Inflammatory macrophage (primary cell): ENCODE data around the gene MRGPRF.
"Not testable (repeated sequence)": the region's sequence is repeated elsewhere in the genome, so short reads cannot be mapped to it uniquely, and the experiment has no call there.

Experiments
- DNase-seq, 2 donors: peaks; one replicate each; pipeline ENCODE4 v3.0.0-alpha.2; 2020 to 2022

The MRGPRF gene

DNA sequence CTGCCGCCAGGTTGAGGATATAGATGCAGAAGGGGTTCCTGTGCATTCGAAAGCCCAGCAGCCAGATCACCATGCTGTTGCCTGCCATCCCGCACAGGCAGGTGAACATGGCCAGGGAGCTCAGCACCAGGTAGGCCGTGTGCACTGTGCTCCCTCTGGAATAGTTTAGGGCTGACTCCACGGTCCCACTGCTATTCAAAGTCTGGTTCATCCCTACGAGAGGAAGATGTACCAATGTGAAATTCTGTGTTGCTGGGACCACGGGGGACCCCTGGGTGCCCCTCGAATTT lies 32.3 kb downstream of the MRGPRF start, which contains the start of gene MRGPRD:
Gene MRGPRD, minus strand, starts transcription at position 211 of the 290 bp plus-strand sequence. Its CDS starts 0 bp downstream, at position 211.
- DNase-seq, result no peak

DNA sequence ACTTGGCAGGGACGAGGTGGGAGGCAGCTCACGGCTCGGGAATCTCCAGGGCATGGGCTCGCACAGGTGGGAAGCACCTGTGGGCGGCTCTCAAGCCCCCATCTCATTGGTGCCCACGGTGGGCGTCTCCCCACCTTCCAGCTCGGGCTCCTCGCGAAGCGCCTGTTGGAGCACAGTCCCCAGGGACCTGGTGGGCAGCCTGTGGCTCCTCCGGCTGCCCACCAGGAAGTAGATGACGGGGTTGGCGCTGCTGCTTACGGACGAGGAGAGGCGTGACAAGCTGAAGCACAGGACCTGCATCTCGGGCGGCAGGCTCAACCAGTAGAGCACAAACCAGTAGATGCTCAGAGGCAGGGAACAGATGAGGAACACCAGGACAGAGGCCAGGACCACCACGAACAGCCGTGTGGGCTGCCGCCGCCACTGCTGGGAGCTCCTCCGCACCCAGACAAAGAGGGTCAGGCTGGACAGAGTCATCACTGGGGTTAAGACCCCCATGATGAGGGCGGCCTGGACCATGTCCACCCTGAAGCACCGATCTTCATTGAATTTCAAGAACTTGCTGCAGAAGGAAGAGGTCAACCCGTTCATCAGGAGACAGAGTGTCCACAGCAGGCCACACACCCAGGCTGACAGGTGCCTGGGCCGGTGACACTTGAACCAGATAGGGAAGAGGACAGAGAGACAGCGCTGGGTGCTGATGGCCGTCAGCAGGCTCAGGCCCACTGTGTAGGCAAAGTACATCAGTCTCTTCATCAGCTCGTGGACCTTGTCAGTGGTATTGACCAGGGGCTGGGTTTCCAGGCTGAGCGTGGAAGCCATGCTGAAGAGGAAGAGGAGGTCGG lies 32.9 kb downstream of the MRGPRF start:
- DNase-seq, result no peak

DNA sequence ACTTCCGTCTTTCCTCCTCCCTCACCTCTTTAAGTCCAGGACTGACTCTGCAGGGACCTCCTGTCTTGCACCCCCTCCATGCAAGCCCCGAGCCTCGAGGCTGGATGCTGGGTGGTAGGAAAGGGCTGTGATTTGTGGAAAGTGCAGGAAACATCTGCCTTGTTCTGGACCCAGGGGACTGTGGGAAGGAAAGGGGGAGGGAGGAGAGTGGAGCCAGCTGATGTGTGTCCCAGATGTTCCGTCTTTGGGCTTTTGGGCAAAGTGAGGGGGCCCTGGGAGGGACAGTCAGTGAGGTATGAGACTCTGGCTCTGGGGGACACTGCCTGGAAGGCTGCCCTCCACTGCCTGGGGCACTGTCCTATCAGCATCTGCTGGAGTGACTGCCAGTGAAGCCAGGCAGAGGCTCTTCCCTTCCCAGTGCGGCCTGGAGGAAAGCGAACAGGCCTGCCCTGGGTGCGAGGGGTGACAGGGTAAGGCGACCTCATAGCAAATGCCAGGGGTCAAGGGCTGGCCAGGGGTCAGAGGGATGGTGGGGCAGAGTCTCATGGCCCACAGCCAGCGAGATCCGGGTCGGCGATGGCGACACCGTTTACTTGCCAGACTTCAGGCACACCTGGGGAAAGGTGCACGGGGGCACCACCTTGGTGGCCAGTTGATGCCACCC lies 34.0 kb downstream of the MRGPRF start:
- no peak for DNase-seq

DNA sequence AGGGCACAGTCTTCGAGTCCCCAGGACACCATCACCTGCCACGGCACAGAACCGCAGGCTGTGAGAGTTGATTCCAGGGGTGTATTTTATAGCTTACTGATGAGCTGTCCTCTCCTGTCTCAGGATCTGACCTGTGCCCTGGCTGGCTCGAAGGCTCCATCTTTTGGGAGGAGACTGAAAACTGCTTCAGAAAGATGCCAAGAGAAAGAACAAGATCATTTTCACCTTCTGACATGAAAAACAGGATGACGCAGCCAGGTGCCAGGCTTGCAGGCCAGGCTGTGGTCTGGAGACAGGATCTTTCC lies 34.5 kb downstream of the MRGPRF start:
- DNase-seq, result no peak

DNA sequence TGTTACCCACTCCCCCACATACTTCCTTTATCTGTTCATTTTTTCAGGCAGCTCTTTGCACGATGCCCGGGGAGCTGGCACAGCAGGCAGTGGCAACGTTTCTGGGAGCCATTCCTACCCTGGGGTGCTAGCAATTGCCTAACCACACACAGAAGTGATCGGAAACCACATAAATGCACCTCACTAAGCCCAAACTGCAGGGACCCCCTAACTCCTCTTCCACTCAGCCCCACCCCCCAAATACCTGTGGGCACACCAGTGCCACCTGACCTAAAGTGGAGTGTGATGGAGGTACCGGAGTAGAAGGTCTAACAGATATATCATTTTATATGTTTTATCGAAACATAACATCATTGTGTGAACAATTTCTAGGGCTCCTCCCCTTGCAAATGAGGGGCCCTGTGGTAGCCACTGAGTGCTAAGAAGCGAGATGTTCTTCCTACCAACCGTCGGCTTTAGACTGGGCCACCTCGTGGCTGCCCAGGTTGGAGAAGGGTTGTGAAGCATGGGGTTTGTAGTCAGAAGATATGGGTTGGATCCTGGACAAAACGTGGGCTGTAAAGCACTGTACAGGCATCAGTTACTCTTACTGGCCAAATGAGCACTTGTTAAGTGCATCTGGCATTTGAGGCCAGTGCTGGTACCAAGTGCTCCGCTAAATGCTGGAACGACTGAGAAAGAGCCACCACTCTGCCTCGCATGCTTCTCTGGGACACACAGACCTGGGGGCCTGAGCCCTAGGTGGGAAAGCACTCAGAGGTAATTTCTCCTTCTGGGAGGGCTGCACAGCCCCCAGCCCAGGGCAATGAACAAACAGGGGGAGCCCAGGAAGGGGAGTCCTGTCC lies 35.0 kb downstream of the MRGPRF start:
- DNase-seq, result no peak

DNA sequence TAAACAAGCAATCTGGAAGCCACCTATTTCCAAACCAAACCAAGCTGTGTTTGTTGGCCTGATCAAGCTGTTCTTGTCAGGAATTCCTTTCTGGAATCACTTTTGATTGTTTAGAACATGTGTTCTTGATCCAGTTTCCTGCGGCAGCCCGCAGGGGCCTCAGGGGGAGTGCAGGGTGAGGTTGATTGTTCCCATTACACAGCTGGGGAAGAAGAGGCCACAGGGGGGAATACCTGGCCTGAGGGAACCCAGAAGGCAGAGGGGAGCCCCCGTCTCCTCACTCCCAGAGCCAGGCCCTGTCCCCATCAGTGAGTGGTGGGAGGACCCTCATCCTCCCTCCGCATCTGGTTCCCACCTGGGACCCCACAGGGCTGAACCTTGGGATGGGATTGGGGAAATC lies 36.5 kb downstream of the MRGPRF start:
- no peak for DNase-seq

DNA sequence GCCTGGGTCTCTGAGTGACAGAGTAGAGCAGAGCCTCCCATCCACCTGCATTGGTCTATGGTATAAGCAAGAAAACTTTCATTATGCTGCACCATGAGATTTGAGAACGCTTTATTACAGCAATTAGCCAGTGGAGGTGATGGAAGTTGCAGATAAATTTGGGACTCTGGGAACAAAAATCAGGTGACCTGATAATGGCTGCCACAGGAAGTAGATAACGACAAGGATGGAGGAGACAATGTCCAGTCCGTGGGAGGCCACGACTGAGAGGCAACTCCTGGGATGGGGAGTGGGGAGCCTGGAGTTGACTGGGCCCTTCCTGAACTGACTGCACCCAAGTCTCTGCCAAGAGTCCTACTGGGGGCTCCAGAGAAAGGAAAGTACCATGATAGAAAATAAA lies 37.0 kb downstream of the MRGPRF start:
- no peak for DNase-seq

DNA sequence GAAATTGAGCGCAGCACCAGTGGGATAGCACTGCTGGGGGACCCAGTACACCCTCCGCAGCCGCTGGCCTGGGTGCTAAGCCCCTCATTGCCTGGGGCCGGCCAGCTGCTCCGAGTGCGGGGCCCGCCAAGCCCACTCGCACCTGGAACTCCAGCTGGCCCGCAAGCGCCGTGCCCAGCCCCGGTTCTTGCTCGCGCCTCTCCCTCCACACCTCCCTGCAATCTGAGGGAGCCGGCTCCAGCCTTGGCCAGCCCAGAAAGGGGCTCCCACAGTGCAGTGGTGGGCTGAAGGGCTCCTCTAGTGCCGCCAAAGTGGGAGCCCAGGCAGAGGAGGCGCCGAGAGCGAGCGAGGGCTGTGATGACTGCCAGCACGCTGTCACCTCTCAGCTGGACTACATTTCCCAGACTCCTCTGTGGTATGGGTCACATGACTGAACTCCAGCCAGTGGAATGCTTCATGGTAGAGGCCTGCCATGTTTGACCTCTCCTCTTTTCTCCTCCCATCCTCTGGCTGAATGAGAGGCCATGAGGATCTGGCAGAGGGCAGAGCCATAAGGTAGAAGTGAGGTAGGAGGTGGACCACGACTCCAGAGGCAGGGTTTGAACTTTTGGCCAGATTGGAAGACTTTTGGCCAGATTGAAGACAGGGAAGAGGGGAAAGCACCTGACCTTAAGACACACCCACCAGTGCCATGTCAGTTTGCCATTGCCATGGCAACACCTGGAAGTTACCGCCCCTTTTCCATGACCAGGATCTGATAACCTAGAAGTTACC lies 38.4 kb downstream of the MRGPRF start:
- peak in 1 of 2 donors; percentile 34 for DNase-seq

DNA sequence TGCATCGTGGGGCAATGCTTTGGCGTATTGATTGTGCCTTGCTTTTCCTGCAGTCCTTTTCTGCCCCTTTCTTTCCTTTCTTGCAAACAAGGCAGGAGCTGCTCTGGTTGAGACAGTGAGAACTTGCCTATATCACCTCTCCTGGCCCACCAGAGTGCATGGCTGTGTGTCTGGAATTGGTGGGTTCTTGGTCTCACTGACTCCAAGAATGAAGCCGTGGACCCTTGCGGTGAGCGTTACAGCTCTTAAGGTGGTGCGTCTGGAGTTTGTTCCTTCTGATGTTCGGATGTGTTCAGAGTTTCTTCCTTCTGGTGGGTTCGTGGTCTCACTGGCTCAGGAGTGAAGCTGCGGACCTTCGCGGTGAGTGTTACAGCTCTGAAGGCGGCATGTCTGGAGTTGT lies 39.3 kb downstream of the MRGPRF start:
- DNase-seq, result not testable (repeated sequence)

DNA sequence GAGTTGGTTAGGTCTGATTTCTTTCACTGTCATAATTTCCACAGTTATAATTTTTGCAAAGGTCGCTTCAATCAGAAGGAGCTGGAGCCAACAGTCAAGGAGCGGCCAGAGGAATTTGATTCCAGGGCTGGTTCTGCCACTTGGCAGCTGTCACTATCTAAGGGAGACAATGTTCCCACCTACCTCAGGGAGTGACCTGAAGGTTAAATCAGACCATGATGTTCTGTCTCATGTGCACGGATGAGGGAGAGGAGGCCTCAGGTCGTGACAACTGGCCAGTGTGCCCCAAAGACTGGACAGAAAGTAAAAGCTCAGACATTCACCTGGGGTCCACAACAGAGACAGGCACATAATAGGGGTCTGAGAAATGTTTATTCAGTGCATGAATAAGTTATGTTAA lies 39.8 kb downstream of the MRGPRF start:
- no peak for DNase-seq

DNA sequence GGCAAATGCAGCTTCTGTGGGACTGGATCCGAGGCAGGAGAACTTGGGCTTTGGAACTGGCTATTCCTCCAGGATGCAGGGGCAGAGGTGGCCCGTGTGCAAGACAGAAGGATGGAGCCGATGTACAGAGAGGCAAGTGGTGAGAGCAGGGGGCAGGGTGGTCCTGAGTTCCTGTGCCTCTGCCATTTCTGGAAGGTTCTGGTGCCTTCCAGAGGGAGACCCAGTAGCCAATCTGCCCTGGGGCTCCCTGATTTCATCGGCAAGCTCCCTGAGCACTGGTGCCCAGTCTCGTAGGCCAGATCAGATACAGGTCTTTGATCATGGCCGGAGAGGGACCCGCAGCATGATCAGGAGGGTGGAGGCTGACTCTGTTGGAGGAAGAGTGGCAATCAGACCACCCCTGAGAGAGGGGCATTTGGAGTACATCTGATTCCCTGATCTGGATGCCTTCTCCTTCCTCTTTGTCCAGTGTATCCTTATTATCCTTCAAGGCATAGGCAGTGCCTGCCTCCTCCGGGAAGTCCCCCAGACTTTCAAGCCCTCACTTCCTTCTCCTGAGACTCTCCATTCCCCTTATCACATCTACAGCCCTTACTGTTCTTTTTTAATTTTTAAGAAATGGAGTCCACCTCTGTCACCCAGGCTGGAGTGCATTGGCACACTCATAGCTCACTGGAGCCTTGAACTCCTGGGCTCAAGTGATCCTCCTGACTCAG lies 42.0 kb downstream of the MRGPRF start:
- no peak for DNase-seq

DNA sequence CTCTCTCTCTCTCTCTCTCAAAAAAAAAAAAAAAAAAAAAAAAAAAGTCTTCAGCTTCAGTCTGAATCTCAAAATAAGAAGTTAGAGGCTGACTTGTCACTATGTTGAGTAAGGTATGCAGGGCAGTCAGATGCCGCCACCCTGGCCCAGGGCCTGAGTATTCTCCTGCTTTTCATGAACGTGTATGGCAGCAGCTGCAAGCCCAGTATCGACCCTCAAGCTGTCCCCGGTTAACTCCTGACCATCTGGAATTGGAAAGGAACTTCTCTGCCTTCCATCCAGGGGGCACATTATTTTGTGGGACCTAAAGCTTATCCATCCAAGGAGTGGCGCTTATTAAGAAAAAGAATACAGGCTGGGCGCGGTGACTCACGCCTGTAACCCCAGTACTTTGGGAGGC lies 43.7 kb downstream of the MRGPRF start:
- no peak for DNase-seq

DNA sequence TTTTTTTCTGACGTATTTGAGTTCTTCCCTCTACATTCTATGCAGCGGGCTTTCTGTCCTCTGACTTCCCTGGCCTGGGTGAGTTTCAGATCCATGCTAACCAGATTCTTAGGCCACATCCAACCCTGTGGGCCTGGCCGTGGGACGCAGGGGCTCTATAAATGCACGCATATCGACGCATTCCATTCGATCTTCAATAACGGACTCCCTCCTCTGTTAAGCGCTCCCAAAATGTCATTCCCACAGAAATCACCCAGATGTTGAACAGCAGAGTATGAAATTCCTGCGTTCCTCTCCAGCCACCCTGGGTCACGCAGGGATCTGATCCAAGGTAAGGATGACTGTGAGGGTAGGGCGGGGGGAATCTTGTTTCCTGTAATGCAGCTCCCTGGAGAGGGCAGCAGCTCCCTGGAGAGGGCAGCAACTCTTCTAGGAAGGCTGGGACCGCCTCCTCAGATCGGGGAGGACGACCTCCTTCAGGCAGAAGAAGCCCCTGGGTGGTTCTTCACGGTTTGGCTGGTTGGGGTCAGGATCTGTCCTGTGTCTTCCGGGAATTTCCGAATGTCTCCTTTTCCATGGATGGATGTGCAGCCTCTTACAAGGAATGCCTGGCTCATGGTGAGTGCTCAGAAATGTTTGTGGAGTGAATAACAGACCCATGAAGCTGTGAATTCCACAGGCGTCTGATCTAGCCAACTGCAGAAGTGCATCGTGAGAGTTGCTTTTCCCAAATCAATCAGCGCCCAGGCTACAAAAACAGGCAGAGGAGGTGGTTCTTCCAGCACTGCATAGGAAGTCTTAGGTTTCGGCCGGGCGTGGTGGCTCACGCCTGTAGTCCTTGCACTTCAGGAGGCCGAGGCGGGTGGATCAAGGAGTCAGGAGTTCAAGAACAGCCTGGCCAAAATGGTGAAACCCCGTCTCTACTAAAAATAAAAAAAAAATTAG lies 44.5 kb downstream of the MRGPRF start:
- no peak for DNase-seq

DNA sequence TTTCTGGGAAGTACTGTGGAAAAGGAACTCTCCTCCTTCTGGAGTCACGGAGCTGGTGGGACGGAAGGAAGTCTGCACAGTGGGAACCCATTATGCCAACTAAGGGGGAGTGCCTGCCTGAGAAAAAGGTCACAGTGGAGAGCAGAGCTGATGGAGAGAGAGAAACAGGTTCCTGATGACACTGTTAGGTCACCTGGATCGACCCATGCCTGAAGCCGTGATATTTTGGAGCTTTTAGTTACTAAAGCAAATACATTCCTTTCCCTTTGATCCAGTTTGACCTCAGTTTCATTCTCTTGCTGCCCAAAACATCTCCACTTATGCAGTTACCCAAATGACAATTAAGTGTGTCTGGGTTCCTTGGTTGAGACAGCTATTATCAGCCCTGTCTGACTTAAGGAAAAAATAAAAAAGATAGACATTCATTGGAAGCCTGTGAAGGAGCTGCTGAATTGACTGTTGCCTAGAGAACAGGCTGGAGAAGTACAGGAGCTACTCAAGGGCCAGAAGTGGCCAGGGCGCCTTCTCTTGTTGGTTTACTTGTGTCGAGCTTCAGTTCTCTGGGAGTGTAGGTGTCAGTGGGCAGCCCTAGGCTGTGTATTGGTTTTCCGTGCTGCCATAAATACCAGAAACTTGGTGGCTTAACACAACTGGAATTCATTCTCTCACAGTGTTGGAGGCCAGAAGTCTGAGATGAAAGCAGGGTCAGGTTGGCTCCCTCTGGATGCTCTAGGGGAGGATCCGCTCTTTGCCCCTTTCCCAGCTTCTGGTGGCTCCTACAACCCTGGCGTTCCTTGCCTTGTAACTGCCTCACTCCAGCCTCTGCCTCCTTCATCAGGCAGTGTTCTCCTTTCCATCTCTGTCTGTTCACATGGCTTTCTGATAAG lies 45.9 kb downstream of the MRGPRF start:
- DNase-seq, result no peak

DNA sequence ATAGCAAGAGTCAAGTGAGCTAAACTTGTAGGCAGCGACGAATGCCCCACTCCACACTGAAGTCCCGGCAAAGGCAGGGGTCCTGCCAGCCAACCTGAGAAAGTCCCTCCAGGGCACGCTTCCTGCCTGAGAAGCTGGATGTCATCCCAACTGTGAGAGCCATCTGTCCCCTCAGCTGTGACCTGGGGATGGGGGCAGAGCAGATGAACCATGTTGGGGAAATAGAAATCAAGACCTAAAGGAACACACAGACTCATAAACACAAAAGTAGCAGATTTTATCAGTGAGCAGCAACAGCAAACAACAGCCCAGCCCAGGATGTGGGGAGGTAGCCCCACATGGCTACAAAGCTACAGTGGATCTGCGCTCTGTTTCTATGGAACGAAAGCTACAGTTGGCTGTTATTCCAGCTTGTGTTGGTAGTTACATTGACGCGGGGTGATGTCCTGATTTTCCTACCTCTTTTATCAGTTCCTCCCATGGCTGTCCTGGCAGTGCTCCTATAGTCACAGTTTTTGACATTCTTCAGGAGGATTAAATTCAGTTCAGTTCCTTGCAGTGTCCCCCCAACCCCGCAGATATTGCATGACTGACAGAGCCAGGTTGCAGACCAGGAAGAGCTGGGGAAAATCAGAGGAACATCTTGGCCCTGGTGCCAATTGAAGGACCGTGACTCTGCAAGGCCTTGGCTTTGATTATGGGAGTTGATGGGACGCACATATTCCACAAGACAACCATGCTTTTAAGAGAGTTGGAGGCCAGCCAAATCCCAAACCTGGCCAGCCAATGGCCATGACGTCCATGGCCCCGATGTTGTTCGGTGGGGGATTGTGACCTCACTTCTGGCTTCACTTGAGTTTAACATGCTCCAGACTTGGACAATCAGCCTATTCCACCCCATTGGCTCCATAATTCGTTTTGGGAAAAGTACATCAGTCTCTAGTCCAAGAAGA lies 46.9 kb downstream of the MRGPRF start:
- DNase-seq, result no peak

DNA sequence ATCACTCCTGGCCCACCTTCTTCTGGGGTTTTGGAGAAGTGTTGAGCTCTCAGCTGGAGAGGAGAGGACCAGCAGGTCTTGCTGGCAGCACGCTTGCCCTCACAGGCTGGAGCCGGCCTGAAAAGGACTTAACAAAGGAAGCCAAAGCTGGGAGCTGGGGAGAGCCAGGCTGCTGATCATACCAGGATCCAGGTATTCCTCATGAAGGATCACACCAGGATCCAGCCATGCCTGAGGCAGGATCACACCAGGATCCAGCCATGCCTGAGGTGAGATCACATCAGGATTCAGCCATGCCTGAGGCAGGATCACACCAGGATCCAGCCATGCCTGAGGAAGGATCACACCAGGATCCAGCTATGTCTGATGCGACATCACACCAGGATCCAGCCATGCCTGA lies 49.3 kb downstream of the MRGPRF start:
- DNase-seq, result no peak

DNA sequence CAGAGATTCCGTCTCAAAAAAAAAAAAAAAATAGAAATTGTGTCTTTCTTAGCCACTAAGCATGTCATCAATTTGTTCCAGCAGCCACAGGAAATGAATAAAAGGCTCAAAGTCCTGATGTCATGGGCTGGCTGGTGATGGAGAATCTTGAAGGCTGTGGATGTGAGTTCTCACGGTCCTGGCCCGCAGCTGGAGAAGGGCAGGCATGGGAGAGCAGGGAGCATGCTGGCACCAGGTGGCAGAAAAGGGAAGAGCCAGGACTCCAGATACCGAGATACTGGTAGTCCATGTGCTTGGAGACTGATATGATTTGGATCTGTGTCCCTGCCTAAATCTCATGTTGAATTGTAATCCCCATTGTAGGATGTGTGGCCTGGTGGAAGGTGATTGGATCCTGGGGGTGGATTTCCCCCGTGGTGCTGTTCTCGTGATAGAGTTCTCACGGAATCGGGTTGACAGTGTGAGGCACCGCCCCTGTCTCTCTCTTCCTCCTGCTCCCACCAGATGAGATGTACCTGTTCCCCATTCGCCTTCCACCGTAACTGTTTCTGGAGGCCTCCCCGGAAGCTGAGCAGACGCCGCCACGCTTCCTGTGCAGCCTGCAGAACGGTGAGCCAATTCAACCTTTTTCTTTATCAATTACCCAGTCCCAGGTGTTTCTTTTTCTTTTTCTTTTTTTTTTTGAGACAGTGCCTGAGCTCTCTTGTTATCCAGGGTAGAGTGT lies 50.4 kb downstream of the MRGPRF start:
- DNase-seq, result no peak

DNA sequence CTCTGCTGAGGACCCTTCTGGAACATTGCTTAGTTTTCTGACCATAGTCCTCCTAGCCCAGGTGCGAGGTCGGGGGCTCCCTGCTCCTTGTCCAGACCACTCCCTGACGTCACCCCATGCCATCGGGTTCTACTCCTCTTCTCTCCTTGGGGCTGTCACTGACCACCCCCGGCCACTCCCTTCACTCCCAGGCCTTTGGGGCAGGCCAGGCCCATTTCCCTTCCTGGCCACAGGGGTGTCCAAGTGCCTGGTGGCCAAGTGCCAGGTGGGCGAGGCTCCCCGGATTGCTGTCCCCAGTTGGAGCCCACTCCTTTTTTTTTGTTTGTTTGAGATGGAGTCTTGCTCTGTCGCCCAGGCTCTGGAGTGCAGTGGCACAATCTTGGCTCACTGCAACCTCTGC lies 51.8 kb downstream of the MRGPRF start:
- DNase-seq, result no peak
